ENCODE data around the gene CCNK. TPM values are rescaled to one million over a fixed set of nuclear protein-coding genes. Genes with fewer than 3 reads are reported as not detected.

Gene CCNK
- total and polyA plus RNA-seq, 2 of the 13 experiments (the other 11 are each of a cell fraction or from before 2014, with no cell fraction given): 4.9 to 9.7 TPM

DNA sequence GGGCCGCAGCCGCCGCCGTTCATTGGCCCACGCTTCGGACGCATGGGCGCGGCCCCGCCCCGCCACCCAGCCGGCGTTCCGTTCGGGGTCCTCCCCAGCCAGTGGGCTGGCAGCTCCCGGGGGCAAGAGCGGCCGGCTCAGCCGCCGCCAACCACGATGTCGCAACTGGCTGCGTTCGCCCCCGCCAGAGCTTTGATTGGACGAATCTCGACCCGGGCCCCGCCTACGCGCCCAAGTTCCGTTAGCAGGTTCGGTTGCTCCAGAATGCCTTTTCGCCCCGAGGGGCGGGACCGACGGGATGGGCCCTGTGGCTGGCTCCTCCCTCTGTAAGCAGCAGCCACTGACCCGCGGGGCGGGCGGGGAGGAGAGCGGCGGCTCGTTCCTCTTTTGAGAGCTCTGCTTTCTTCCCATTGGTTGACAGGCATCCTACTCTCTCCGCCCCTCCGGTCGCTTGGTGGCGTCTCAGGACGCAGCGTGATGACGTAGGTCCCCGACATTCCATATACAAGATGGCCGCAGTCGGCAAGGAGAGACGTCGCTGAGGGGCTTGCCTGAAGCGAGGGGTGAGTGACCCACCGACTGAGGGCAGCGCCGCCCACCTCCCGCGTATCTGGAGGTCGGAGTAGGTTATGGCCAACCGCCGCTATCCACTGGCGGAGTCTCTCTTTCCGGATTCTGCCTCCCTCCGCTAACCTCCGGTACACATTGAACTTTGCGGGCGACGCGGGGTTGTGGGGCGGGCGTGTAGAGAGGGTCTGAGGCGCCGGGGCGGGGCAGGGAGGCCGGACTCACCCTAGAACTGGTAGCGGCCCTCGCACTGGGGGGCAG is at the start of gene CCNK (continued):
- TF ChIP-seq ZNF44 (CRISPR knock-in tag; IDR thresholded peaks at IDR 0.05) (peak; percentile 66; the same call in 1 of the 2 replicates), CHCHD3 (CRISPR knock-in tag; IDR thresholded peaks at IDR 0.05) (no peak), ARID2 (CRISPR knock-in tag; IDR thresholded peaks at IDR 0.05; ENCODE audit: borderline replicate concordance) (no peak), CBFB (CRISPR knock-in tag; IDR thresholded peaks at IDR 0.05) (0 out of 2 replicates have a peak, but pooled peaks have one; percentile 72), ZNF790 (CRISPR knock-in tag; IDR thresholded peaks at IDR 0.05; ENCODE audit: borderline replicate concordance) (peak; percentile 82; the same call in 1 of the 2 replicates), FOXM1 (CRISPR knock-in tag; IDR thresholded peaks at IDR 0.05) (no peak), KLF9 (CRISPR knock-in tag; IDR thresholded peaks at IDR 0.05; ENCODE audit: low read depth) (no peak), NFE2 (CRISPR knock-in tag; IDR thresholded peaks at IDR 0.05) (no peak), IKZF5 (CRISPR knock-in tag; IDR thresholded peaks at IDR 0.05) (peak; percentile 82), GPN1 (CRISPR knock-in tag; IDR thresholded peaks at IDR 0.05; ENCODE audit: borderline replicate concordance) (no peak), TRIM24 (CRISPR knock-in tag; IDR thresholded peaks at IDR 0.05) (no peak), ZFP36 (IDR thresholded peaks at IDR 0.05; ENCODE audit: borderline replicate concordance, low read depth, low read length, partially characterized antibody) (no peak), TOE1 (CRISPR knock-in tag; IDR thresholded peaks at IDR 0.05) (no peak), DZIP1 (CRISPR knock-in tag; IDR thresholded peaks at IDR 0.05) (peak; percentile 57; the same call in 1 of the 2 replicates), TEAD3 (CRISPR knock-in tag; optimal IDR thresholded peaks at IDR 0.05; ENCODE audit: borderline replicate concordance) (peak; percentile 87)
- TF ChIP-seq, protein P1, sequence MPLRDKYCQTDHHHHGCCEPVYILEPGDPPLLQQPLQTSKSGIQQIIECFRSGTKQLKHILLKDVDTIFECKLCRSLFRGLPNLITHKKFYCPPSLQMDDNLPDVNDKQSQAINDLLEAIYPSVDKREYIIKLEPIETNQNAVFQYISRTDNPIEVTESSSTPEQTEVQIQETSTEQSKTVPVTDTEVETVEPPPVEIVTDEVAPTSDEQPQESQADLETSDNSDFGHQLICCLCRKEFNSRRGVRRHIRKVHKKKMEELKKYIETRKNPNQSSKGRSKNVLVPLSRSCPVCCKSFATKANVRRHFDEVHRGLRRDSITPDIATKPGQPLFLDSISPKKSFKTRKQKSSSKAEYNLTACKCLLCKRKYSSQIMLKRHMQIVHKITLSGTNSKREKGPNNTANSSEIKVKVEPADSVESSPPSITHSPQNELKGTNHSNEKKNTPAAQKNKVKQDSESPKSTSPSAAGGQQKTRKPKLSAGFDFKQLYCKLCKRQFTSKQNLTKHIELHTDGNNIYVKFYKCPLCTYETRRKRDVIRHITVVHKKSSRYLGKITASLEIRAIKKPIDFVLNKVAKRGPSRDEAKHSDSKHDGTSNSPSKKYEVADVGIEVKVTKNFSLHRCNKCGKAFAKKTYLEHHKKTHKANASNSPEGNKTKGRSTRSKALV (CRISPR knock-in tag; IDR thresholded peaks at IDR 0.05): no peak
- TF ChIP-seq, protein P2, sequence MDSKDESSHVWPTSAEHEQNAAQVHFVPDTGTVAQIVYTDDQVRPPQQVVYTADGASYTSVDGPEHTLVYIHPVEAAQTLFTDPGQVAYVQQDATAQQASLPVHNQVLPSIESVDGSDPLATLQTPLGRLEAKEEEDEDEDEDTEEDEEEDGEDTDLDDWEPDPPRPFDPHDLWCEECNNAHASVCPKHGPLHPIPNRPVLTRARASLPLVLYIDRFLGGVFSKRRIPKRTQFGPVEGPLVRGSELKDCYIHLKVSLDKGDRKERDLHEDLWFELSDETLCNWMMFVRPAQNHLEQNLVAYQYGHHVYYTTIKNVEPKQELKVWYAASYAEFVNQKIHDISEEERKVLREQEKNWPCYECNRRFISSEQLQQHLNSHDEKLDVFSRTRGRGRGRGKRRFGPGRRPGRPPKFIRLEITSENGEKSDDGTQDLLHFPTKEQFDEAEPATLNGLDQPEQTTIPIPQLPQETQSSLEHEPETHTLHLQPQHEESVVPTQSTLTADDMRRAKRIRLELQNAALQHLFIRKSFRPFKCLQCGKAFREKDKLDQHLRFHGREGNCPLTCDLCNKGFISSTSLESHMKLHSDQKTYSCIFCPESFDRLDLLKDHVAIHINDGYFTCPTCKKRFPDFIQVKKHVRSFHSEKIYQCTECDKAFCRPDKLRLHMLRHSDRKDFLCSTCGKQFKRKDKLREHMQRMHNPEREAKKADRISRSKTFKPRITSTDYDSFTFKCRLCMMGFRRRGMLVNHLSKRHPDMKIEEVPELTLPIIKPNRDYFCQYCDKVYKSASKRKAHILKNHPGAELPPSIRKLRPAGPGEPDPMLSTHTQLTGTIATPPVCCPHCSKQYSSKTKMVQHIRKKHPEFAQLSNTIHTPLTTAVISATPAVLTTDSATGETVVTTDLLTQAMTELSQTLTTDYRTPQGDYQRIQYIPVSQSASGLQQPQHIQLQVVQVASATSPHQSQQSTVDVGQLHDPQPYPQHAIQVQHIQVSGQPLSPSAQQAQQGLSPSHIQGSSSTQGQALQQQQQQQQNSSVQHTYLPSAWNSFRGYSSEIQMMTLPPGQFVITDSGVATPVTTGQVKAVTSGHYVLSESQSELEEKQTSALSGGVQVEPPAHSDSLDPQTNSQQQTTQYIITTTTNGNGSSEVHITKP (CRISPR knock-in tag; IDR thresholded peaks at IDR 0.05; ENCODE audit: low read depth): peak; percentile 76
- TF ChIP-seq, protein P3, sequence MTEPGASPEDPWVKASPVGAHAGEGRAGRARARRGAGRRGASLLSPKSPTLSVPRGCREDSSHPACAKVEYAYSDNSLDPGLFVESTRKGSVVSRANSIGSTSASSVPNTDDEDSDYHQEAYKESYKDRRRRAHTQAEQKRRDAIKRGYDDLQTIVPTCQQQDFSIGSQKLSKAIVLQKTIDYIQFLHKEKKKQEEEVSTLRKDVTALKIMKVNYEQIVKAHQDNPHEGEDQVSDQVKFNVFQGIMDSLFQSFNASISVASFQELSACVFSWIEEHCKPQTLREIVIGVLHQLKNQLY (CRISPR knock-in tag; IDR thresholded peaks at IDR 0.05): peak; percentile 28; the same call in 1 of the 2 replicates

All from HepG2 (cell line).